Skeletal muscle satellite cell (primary cell): Measurements from ENCODE around the gene DUSP2.

ENCODE experiments used
- H3K27me3 ChIP-seq: 2 replicates; pipeline ENCODE4 v1.7.0; 2013; ENCODE audit warnings: low read length; ENCODE audit not compliant: control insufficient read depth, insufficient read depth
- H3K36me3 ChIP-seq: 2 replicates; pipeline ENCODE4 v1.7.0; 2013; ENCODE audit warnings: mild to moderate bottlenecking, control low read depth, low read length; ENCODE audit not compliant: insufficient read depth
- H3K4me1 ChIP-seq: 2 replicates; pipeline ENCODE4 v1.7.0; 2013; ENCODE audit warnings: low read length; ENCODE audit not compliant: control insufficient read depth, insufficient read depth
- H3K4me2 ChIP-seq: 2 replicates; pipeline ENCODE4 v1.7.0; 2013; ENCODE audit warnings: mild to moderate bottlenecking, low read length
- H3K4me3 ChIP-seq: 2 replicates; pipeline ENCODE4 v1.7.0; 2013; ENCODE audit warnings: low read length
- H3K9ac ChIP-seq: 2 replicates; pipeline ENCODE4 v1.7.0; 2013; ENCODE audit warnings: mild to moderate bottlenecking, low read depth, low read length, moderate library complexity
- H3K9me3 ChIP-seq: replicated peaks from 2 replicates; pipeline ENCODE4 v1.7.0; 2013; ENCODE audit warnings: mild to moderate bottlenecking, control low read depth, low read length

Gene DUSP2

GRCh38 chr2:96122391-96122790, 22.8 kb downstream of the DUSP2 start:
- no peak overlapping the region for H3K4me3 ChIP-seq
- H3K9ac ChIP-seq: no peak overlapping the region
- H3K4me2 ChIP-seq: no peak overlapping the region
- no peaks in the 10 kb centered on the region for H3K36me3 ChIP-seq
- no peaks in the 10 kb centered on the region for H3K9me3 ChIP-seq
- peaks cover under 1% of the 10 kb centered on the region for H3K4me1 ChIP-seq
- H3K27me3 ChIP-seq: peaks cover 84% of the 10 kb centered on the region

- H3K27me3 ChIP-seq: peaks cover 83% of the 10 kb centered on the region
Measured at GRCh38 chr2:96121414-96121813, 23.8 kb downstream of the DUSP2 start.

GRCh38 chr2:96120991-96121390, 24.2 kb downstream of the DUSP2 start:
- Histone ChIP-seq H3K9me3 (no peaks in the 10 kb centered on the region), H3K4me2 (no peak overlapping the region), H3K4me3 (no peak overlapping the region), H3K27me3 (peaks cover 83% of the 10 kb centered on the region), H3K4me1 (peaks cover 7% of the 10 kb centered on the region), H3K36me3 (no peaks in the 10 kb centered on the region), H3K9ac (no peak overlapping the region)

More at GRCh38 chr2:96121414-96121813, 23.8 kb downstream of the DUSP2 start:
- no peaks in the 10 kb centered on the region for H3K36me3 ChIP-seq
- no peak overlapping the region for H3K9ac ChIP-seq
- H3K4me1 ChIP-seq: peaks cover 7% of the 10 kb centered on the region
- H3K9me3 ChIP-seq: no peaks in the 10 kb centered on the region
- no peak overlapping the region for H3K4me3 ChIP-seq
- H3K4me2 ChIP-seq: no peak overlapping the region

- H3K4me1 ChIP-seq: peaks cover 7% of the 10 kb centered on the region
- H3K36me3 ChIP-seq: no peaks in the 10 kb centered on the region
- H3K4me2 ChIP-seq: no peak overlapping the region
- H3K27me3 ChIP-seq: peaks cover 83% of the 10 kb centered on the region
- H3K9ac ChIP-seq: no peak overlapping the region
- H3K4me3 ChIP-seq: no peak overlapping the region
- H3K9me3 ChIP-seq: no peaks in the 10 kb centered on the region
Measured at GRCh38 chr2:96120091-96120720, 25.0 kb downstream of the DUSP2 start.

GRCh38 chr2:96119389-96119751, 25.9 kb downstream of the DUSP2 start:
- no peaks in the 10 kb centered on the region for H3K36me3 ChIP-seq
- H3K4me3 ChIP-seq: no peak overlapping the region
- H3K27me3 ChIP-seq: peaks cover 83% of the 10 kb centered on the region
- H3K4me2 ChIP-seq: no peak overlapping the region
- H3K4me1 ChIP-seq: peaks cover 7% of the 10 kb centered on the region
- H3K9ac ChIP-seq: no peak overlapping the region
- H3K9me3 ChIP-seq: no peaks in the 10 kb centered on the region

GRCh38 chr2:96118698-96119388, 26.4 kb downstream of the DUSP2 start:
- H3K36me3 ChIP-seq: no peaks in the 10 kb centered on the region
- no peaks in the 10 kb centered on the region for H3K9me3 ChIP-seq
- no peak overlapping the region for H3K9ac ChIP-seq
- no peak overlapping the region for H3K4me2 ChIP-seq
- H3K27me3 ChIP-seq: peaks cover 85% of the 10 kb centered on the region
- no peak overlapping the region for H3K4me3 ChIP-seq
- H3K4me1 ChIP-seq: peaks cover 7% of the 10 kb centered on the region

DNA sequence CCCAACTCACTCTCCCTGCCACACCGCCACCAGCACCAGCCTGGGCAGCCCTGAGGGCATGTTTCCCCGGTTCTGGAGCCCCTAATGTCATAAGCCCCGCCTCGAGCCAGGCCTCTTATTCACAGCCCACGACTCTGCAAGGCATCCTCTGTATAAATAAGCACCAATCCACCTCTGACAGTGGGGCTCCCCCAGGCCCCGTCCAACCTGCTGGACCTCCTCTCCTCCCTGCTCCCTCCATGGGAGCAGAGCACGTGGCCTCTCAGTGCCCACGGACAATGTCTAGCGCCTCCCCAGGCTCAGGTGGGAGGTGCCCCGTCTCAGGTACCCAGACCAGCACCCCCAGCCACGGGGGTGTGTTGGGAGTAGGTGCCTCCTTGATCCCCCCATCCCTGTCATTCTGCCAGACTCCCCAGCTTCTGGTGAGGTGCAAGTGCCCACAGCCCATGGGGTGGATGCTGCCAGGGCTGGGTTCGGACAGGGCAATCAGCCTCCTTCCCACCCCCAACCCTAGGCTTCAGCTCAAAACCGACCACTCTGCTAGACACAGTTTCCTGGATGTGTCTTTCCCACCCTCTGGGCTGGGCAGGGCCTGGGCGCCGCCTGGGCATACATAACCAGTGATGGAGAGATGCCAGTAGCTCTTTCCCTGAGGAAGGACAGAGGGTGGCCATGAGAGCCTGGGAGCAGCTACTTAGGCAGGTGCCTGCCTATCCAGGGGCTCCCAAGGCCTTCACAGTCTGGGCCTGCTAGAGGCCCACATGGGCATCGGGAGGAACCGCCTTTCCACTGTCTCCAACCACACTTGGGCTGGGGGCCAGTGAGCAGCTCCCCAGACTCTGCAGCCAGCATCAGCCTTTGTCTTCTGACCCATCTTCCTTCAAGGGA, 27.3 kb downstream of the DUSP2 start:
- Histone ChIP-seq H3K9ac (no peak overlapping the region), H3K36me3 (no peaks in the 10 kb centered on the region), H3K4me1 (peaks cover 7% of the 10 kb centered on the region), H3K4me2 (no peak overlapping the region), H3K27me3 (peaks cover 82% of the 10 kb centered on the region), H3K9me3 (no peaks in the 10 kb centered on the region), H3K4me3 (no peak overlapping the region)

DNA sequence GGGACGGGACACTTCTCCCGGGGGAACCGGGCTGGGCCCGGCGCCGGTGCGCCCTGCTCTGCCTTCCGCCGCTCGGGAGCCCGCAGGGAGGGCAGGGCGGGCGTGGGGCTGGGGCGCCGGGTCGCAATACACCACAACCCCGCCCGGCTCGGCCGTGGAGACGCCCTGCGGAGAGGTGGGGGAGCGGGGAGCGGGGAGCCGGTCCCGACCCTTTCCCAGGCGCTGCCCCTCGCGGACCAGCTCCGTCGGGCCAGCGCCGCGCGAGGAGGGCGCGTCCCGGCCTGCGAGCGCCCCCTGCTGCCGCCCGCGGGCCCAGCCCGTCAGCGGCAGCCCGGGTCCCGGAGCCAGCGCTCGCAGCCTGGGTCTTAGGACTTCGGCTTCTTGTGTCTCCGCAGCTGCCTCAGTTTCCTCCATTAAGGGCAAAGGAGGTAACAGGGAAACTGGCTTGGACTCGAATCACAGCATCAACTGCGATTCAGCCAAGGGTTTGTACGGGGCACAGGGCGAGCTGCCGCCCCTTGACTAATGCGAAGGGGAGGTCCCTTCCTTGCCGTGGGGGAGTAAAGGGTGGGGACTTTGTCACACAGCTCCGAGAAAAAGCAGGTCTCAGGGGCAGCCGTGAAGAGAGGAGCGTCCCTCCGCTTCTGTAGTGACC, 28.2 kb downstream of the DUSP2 start:
- H3K27me3 ChIP-seq: peaks cover 78% of the 10 kb centered on the region

DNA sequence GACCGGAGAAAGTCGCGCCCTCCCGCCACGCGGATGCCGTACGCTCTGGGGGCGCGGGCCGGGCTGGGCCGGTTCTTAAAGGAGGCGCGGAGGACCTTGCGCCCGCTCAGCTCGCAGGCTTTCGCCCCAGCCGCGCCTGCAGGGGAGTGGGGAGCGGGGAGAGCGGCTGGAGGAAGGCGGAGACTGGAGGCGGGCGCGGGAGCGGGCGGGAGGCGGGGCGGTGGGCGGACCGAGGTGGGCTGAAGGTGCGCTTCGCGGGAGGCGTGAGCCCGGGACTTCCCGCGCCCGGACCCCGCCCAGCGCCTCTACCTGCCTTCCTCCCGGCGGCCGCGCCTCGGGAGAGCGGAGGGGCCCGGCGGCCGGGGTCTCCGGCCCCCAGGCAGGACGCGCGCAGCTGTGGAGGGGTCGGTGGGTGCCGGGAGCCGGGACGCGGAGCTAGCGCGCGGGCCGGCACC, 28.8 kb downstream of the DUSP2 start, which contains the start of gene ADRA2B:
TSS of gene ADRA2B (minus strand) at position 148 of the 455 bp plus-strand sequence. CDS start 422 bp downstream, outside the sequence.
- peaks cover 7% of the 10 kb centered on the region for H3K4me1 ChIP-seq
- no peaks in the 10 kb centered on the region for H3K36me3 ChIP-seq
- H3K4me3 ChIP-seq: peak within 1 kb of the TSS; percentile 52
- peaks cover 72% of the 10 kb centered on the region for H3K27me3 ChIP-seq
- peak within 1 kb of the TSS; percentile 78 for H3K4me2 ChIP-seq
- H3K9ac ChIP-seq: no peak within 1 kb of the TSS
- no peaks in the 10 kb centered on the region for H3K9me3 ChIP-seq

More for the DNA sequence above, 28.2 kb downstream of the DUSP2 start:
- Histone ChIP-seq H3K4me3 (peak overlapping the region; percentile 52), H3K4me1 (peaks cover 7% of the 10 kb centered on the region), H3K9me3 (no peaks in the 10 kb centered on the region), H3K4me2 (peak overlapping the region; percentile 78), H3K9ac (no peak overlapping the region), H3K36me3 (no peaks in the 10 kb centered on the region)

DNA sequence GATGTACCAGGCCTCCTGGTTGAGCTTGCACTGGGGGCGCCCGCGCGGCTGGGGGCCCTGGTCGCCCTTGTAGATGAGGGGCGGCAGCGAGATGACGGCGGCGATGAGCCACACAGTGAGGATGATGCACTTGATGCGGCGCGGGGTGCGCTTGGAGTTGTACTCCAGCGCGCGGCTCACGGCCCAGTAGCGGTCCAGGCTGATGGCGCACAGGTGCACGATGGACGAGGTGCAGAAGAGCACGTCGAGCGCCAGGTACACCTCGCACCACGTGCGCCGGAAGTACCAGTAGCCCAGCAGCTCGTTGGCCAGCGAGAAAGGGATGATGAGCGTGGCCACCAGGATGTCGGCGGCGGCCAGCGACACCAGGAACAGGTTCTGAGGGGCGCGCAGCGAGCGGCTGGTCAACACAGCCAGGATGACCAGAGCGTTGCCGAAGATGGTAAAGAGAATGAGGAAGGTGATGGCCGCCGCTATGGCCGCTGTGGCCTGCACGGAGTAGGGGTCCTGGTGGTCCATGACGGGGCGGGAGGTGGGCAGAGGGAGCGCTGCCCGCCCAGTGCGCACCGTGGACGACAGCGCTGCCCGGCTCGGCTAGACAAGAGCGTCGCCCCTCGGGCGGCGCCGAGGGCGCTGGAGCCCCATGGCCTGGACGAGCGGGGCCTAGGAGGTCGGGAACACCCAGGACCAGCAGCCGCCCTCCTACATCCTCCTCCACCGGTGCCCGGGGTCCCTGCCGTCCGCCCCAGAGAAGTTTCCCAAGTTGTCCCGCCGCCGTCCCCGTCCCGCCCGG, 29.4 kb downstream of the DUSP2 start:
- Histone ChIP-seq H3K9me3 (no peaks in the 10 kb centered on the region), H3K27me3 (peaks cover 66% of the 10 kb centered on the region), H3K4me3 (no peak overlapping the region), H3K9ac (no peak overlapping the region), H3K4me2 (peak overlapping the region; percentile 78), H3K36me3 (no peaks in the 10 kb centered on the region), H3K4me1 (peaks cover 7% of the 10 kb centered on the region)
